Measurements from ENCODE around the gene FBXO31. TPM values are rescaled to one million over a fixed set of nuclear protein-coding genes. Genes with fewer than 3 reads are reported as not detected.

Gene FBXO31
- total and polyA plus RNA-seq, 2 of the 8 experiments (the other 6 are each of a cell fraction or from before 2014, with no cell fraction given): 8.3 to 21.6 TPM

DNA sequence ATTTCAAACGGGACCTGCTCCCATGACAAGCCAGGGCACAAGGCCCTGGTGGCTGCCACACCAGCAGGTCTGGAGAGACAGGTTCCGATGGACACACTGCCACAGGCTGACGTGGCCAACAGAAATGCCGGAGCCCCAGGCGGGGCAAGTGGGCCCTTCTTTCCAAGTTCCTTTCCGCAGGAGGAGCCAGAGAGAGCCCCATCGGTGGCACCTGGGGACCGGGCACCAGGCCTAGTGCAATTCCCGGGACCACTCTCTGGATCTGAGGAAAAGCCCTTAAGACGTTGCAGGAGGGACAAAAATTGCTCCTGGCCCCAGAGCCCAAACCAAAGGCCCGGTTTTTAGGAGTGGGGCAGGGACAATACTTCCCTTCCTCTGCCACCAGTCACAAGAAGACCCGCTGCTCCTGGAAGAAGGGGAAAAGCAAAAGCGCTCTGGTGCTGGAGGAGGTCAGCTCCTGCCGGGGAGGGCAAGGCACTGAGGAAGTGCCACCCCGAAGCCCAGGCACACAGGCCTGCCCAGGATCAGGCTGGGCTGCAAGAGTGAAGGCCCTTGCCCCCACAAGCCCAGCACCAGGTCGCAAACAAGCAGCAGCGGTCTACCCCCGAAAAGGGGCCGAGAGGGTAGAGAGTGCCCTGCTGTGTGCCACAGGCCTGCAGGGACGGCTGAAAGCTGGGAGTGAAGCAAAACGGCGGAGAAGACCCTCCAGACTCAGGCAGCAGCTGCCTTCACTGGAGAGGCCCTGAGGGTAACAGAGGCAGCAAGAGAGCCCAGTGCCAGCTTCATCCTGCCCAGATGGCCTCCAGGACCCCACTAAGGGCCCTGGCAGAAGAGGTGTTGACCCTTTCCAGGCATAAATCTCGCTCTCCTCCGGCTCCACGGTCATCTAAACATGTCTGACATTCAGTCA is 37.7 kb upstream of the FBXO31 start (continued):
- TF ChIP-seq CBX8 (IDR thresholded peaks at IDR 0.05; ENCODE audit: borderline replicate concordance, low read depth, low read length) (no peak), CHD2 (IDR thresholded peaks at IDR 0.05; ENCODE audit: low read length) (no peak), RNF2 (IDR thresholded peaks at IDR 0.05; ENCODE audit: borderline replicate concordance, low read depth, low read length, missing control alignments, poor library complexity, severe bottlenecking) (no peak), TBP (IDR thresholded peaks at IDR 0.05; ENCODE audit: low read depth, low read length) (no peak)
- TF ChIP-seq, protein P1, sequence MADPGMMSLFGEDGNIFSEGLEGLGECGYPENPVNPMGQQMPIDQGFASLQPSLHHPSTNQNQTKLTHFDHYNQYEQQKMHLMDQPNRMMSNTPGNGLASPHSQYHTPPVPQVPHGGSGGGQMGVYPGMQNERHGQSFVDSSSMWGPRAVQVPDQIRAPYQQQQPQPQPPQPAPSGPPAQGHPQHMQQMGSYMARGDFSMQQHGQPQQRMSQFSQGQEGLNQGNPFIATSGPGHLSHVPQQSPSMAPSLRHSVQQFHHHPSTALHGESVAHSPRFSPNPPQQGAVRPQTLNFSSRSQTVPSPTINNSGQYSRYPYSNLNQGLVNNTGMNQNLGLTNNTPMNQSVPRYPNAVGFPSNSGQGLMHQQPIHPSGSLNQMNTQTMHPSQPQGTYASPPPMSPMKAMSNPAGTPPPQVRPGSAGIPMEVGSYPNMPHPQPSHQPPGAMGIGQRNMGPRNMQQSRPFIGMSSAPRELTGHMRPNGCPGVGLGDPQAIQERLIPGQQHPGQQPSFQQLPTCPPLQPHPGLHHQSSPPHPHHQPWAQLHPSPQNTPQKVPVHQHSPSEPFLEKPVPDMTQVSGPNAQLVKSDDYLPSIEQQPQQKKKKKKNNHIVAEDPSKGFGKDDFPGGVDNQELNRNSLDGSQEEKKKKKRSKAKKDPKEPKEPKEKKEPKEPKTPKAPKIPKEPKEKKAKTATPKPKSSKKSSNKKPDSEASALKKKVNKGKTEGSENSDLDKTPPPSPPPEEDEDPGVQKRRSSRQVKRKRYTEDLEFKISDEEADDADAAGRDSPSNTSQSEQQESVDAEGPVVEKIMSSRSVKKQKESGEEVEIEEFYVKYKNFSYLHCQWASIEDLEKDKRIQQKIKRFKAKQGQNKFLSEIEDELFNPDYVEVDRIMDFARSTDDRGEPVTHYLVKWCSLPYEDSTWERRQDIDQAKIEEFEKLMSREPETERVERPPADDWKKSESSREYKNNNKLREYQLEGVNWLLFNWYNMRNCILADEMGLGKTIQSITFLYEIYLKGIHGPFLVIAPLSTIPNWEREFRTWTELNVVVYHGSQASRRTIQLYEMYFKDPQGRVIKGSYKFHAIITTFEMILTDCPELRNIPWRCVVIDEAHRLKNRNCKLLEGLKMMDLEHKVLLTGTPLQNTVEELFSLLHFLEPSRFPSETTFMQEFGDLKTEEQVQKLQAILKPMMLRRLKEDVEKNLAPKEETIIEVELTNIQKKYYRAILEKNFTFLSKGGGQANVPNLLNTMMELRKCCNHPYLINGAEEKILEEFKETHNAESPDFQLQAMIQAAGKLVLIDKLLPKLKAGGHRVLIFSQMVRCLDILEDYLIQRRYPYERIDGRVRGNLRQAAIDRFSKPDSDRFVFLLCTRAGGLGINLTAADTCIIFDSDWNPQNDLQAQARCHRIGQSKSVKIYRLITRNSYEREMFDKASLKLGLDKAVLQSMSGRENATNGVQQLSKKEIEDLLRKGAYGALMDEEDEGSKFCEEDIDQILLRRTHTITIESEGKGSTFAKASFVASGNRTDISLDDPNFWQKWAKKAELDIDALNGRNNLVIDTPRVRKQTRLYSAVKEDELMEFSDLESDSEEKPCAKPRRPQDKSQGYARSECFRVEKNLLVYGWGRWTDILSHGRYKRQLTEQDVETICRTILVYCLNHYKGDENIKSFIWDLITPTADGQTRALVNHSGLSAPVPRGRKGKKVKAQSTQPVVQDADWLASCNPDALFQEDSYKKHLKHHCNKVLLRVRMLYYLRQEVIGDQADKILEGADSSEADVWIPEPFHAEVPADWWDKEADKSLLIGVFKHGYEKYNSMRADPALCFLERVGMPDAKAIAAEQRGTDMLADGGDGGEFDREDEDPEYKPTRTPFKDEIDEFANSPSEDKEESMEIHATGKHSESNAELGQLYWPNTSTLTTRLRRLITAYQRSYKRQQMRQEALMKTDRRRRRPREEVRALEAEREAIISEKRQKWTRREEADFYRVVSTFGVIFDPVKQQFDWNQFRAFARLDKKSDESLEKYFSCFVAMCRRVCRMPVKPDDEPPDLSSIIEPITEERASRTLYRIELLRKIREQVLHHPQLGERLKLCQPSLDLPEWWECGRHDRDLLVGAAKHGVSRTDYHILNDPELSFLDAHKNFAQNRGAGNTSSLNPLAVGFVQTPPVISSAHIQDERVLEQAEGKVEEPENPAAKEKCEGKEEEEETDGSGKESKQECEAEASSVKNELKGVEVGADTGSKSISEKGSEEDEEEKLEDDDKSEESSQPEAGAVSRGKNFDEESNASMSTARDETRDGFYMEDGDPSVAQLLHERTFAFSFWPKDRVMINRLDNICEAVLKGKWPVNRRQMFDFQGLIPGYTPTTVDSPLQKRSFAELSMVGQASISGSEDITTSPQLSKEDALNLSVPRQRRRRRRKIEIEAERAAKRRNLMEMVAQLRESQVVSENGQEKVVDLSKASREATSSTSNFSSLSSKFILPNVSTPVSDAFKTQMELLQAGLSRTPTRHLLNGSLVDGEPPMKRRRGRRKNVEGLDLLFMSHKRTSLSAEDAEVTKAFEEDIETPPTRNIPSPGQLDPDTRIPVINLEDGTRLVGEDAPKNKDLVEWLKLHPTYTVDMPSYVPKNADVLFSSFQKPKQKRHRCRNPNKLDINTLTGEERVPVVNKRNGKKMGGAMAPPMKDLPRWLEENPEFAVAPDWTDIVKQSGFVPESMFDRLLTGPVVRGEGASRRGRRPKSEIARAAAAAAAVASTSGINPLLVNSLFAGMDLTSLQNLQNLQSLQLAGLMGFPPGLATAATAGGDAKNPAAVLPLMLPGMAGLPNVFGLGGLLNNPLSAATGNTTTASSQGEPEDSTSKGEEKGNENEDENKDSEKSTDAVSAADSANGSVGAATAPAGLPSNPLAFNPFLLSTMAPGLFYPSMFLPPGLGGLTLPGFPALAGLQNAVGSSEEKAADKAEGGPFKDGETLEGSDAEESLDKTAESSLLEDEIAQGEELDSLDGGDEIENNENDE (IDR thresholded peaks at IDR 0.05; ENCODE audit: insufficient replicate concordance, low read length): no peak

Measured in H1 (cell line).